Measurements from ENCODE around the gene IRS1.

The IRS1 gene

DNA sequence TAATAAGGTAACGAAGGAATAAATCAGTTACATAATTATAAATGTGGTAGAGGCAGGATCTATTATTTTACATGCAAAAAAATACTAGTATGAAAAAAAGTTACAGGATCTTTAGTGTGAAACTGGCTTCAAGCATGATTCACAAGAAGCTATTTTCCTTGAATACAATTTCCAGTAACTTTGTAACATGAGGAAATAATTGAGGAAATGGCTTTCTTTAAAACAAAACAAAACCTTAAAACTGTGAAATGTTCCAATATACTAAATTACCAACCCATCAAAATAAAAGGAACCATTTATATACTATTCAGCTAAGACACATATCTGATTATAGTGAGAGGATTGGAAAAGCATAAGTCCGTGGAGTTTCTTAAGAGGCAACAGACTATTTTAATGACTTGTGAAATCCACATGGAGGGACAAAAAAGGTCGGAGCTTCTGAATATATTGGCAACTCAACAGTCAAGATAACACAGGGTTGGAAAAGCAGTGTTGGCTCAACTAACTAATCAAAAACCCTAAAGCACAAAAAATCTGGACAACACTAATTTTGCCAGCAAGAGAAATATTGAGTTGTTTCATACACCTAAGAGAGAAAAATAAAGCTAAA, 10.6 kb downstream of the IRS1 start:
- Histone ChIP-seq H3K9me3 (ENCODE audit: control insufficient read depth, insufficient read depth, low read depth, low read length) (no peaks in the 10 kb centered on the region), H3K9ac (ENCODE audit: low read length) (no peak overlapping the region), H3K27me3 (ENCODE audit: control insufficient read depth, insufficient read depth, low read length) (no peaks in the 10 kb centered on the region), H3K27ac (ENCODE audit: low read depth, low read length) (no peak overlapping the region), H3K36me3 (ENCODE audit: control insufficient read depth, insufficient read depth, low read length) (0 out of 2 replicates have a peak, but pooled peaks cover 2% of the 10 kb centered on the region), H3K4me3 (ENCODE audit: low read depth, low read length) (no peak overlapping the region), H3K4me1 (ENCODE audit: control insufficient read depth, insufficient read depth, low read length) (peaks cover 27% of the 10 kb centered on the region)

GRCh38 chr2:226788064-226788463, 11.6 kb downstream of the IRS1 start:
- no peak overlapping the region for H3K27ac ChIP-seq (ENCODE audit: low read depth, low read length)
- no peaks in the 10 kb centered on the region; the same call in 1 of the 2 replicates for H3K9me3 ChIP-seq (ENCODE audit: control insufficient read depth, insufficient read depth, low read depth, low read length)
- H3K9ac ChIP-seq (ENCODE audit: low read length): no peak overlapping the region
- no peaks in the 10 kb centered on the region for H3K27me3 ChIP-seq (ENCODE audit: control insufficient read depth, insufficient read depth, low read length)
- H3K4me3 ChIP-seq (ENCODE audit: low read depth, low read length): no peak overlapping the region
- H3K36me3 ChIP-seq (ENCODE audit: control insufficient read depth, insufficient read depth, low read length): 0 out of 2 replicates have a peak, but pooled peaks cover 5% of the 10 kb centered on the region
- peaks cover 23% of the 10 kb centered on the region for H3K4me1 ChIP-seq (ENCODE audit: control insufficient read depth, insufficient read depth, low read length)

- Histone ChIP-seq H3K4me3 (ENCODE audit: low read depth, low read length) (no peak overlapping the region), H3K9me3 (ENCODE audit: control insufficient read depth, insufficient read depth, low read depth, low read length) (no peaks in the 10 kb centered on the region; the same call in 1 of the 2 replicates), H3K36me3 (ENCODE audit: control insufficient read depth, insufficient read depth, low read length) (0 out of 2 replicates have a peak, but pooled peaks cover 5% of the 10 kb centered on the region), H3K4me1 (ENCODE audit: control insufficient read depth, insufficient read depth, low read length) (peaks cover 9% of the 10 kb centered on the region; the same call in 1 of the 2 replicates), H3K27me3 (ENCODE audit: control insufficient read depth, insufficient read depth, low read length) (no peaks in the 10 kb centered on the region), H3K27ac (ENCODE audit: low read depth, low read length) (no peak overlapping the region), H3K9ac (ENCODE audit: low read length) (no peak overlapping the region)
Measured at GRCh38 chr2:226783885-226784284, 15.7 kb downstream of the IRS1 start.

GRCh38 chr2:226782092-226782713, 17.4 kb downstream of the IRS1 start:
- Histone ChIP-seq H3K4me1 (ENCODE audit: control insufficient read depth, insufficient read depth, low read length) (peaks cover 9% of the 10 kb centered on the region; the same call in 1 of the 2 replicates), H3K9me3 (ENCODE audit: control insufficient read depth, insufficient read depth, low read depth, low read length) (peaks cover 2% of the 10 kb centered on the region; the same call in 1 of the 2 replicates), H3K4me3 (ENCODE audit: low read depth, low read length) (no peak overlapping the region), H3K27ac (ENCODE audit: low read depth, low read length) (0 out of 2 replicates have a peak overlapping the region, but pooled peaks have one; percentile 19), H3K36me3 (ENCODE audit: control insufficient read depth, insufficient read depth, low read length) (peaks cover 5% of the 10 kb centered on the region; the same call in 1 of the 2 replicates), H3K9ac (ENCODE audit: low read length) (no peak overlapping the region), H3K27me3 (ENCODE audit: control insufficient read depth, insufficient read depth, low read length) (no peaks in the 10 kb centered on the region)

DNA sequence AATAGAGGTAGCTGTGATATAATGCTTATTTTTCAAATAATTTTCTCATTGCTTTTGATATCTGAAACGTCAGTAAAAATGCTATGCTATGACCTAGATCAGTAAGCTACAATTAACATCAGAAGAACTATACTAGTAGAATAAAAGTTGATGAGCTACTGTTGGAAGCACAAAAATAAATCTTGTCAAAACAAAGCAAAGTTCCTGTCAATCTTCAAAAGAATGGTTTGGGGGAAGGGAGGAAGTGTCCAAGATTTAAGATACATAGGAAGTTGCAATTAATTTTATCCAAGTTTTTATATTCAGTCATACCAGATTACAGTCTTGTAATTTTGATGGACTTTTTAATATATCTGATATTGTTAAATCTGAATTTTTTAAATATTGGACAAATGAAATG, 19.2 kb downstream of the IRS1 start:
- H3K27me3 ChIP-seq (ENCODE audit: control insufficient read depth, insufficient read depth, low read length): no peaks in the 10 kb centered on the region
- H3K4me3 ChIP-seq (ENCODE audit: low read depth, low read length): no peak overlapping the region
- H3K9me3 ChIP-seq (ENCODE audit: control insufficient read depth, insufficient read depth, low read depth, low read length): peaks cover 11% of the 10 kb centered on the region
- H3K4me1 ChIP-seq (ENCODE audit: control insufficient read depth, insufficient read depth, low read length): peaks cover 9% of the 10 kb centered on the region; the same call in 1 of the 2 replicates
- H3K36me3 ChIP-seq (ENCODE audit: control insufficient read depth, insufficient read depth, low read length): peaks cover 11% of the 10 kb centered on the region; the same call in 1 of the 2 replicates
- no peak overlapping the region for H3K9ac ChIP-seq (ENCODE audit: low read length)
- no peak overlapping the region for H3K27ac ChIP-seq (ENCODE audit: low read depth, low read length)

DNA sequence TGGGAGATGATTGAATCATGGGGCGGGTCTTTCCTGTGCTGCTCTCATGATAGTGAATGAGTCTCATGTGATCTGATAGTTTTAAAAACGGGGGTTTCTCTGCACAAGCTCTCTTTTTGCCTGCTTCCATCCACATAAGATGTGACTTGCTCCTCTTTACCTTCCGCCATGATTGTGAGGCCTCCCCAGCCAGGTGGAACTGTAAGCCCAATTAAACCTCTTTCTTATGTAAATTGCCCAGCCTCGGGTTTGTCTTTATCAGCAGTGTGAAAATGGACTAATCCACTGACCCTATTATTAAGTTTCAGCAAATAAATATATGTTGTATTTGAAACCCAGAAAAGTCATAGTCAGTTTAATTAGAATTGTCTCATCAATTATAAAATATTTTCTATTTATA, 22.0 kb downstream of the IRS1 start:
- H3K27ac ChIP-seq (ENCODE audit: low read depth, low read length): no peak overlapping the region
- no peak overlapping the region for H3K9ac ChIP-seq (ENCODE audit: low read length)
- H3K36me3 ChIP-seq (ENCODE audit: control insufficient read depth, insufficient read depth, low read length): peaks cover 19% of the 10 kb centered on the region; the same call in 1 of the 2 replicates
- peaks cover 14% of the 10 kb centered on the region for H3K4me1 ChIP-seq (ENCODE audit: control insufficient read depth, insufficient read depth, low read length)
- peaks cover 19% of the 10 kb centered on the region for H3K9me3 ChIP-seq (ENCODE audit: control insufficient read depth, insufficient read depth, low read depth, low read length)
- no peak overlapping the region for H3K4me3 ChIP-seq (ENCODE audit: low read depth, low read length)
- H3K27me3 ChIP-seq (ENCODE audit: control insufficient read depth, insufficient read depth, low read length): no peaks in the 10 kb centered on the region

DNA sequence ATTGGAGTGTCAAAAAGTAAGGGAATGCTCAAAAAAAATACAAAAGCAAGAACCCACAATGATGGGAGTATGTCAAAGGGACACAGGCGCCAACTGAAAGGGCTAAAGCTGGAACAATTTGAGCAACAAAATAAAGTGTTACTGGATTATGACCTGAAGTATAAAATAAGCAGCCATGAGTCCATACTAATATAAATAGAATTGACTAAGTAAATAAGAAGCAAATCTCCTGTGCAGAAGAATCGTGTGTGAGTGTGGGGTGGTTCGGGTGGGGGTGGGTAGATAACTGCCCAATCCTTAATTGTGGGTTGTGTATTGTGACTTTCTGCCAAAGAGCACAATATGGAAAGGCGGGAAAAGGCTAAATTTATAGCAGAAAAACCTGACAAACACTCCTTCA, 23.5 kb downstream of the IRS1 start:
- H3K36me3 ChIP-seq (ENCODE audit: control insufficient read depth, insufficient read depth, low read length): peaks cover 19% of the 10 kb centered on the region; the same call in 1 of the 2 replicates
- no peak overlapping the region for H3K4me3 ChIP-seq (ENCODE audit: low read depth, low read length)
- H3K9ac ChIP-seq (ENCODE audit: low read length): no peak overlapping the region
- H3K27me3 ChIP-seq (ENCODE audit: control insufficient read depth, insufficient read depth, low read length): no peaks in the 10 kb centered on the region
- no peak overlapping the region for H3K27ac ChIP-seq (ENCODE audit: low read depth, low read length)
- H3K9me3 ChIP-seq (ENCODE audit: control insufficient read depth, insufficient read depth, low read depth, low read length): peaks cover 19% of the 10 kb centered on the region
- peaks cover 13% of the 10 kb centered on the region; the same call in 1 of the 2 replicates for H3K4me1 ChIP-seq (ENCODE audit: control insufficient read depth, insufficient read depth, low read length)

DNA sequence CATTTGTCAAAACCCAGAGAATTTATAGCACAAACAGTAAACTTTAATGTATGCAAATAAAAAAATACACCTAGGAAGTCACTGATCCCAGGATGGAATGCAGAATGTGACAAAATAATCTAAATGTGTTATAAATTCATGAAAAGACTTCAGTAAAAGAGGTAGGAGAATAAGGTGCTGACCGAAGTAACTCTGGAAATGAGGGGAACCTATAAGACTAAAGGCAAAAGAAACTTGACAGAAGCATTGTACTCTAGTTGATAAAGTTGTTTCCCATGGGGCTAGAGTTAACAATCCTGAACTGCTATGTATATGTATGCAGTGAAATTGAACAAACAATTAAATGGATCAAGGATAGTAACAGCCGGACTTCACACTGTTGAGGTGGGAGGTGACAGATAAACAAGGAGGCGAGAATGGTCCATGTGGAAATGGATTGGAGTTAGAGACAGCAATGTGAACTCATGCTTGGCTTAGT, 24.5 kb downstream of the IRS1 start:
- no peak overlapping the region for H3K9ac ChIP-seq (ENCODE audit: low read length)
- H3K27ac ChIP-seq (ENCODE audit: low read depth, low read length): no peak overlapping the region
- no peak overlapping the region for H3K4me3 ChIP-seq (ENCODE audit: low read depth, low read length)
- peaks cover 13% of the 10 kb centered on the region; the same call in 1 of the 2 replicates for H3K4me1 ChIP-seq (ENCODE audit: control insufficient read depth, insufficient read depth, low read length)
- peaks cover 19% of the 10 kb centered on the region; the same call in 1 of the 2 replicates for H3K36me3 ChIP-seq (ENCODE audit: control insufficient read depth, insufficient read depth, low read length)
- H3K27me3 ChIP-seq (ENCODE audit: control insufficient read depth, insufficient read depth, low read length): no peaks in the 10 kb centered on the region
- peaks cover 19% of the 10 kb centered on the region for H3K9me3 ChIP-seq (ENCODE audit: control insufficient read depth, insufficient read depth, low read depth, low read length)

DNA sequence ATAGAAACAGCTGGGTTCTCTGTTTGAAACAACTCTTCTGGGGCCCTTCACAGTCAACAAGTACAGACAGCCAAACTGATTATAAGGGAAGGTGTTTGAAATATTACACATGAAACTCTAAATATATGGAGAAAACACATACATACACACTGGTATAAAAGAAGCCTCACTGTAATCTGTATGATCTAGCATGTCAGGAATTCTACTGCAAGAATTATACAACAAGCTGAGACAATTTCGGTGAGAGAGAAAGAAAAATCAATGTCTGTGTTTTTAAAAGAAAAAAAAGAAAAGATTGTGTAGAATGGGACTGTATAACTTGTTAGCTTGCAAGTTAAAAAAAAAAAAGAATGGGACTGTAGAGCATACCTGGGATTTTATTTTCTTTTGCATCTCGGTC, 26.3 kb downstream of the IRS1 start:
- H3K4me3 ChIP-seq (ENCODE audit: low read depth, low read length): no peak overlapping the region
- H3K27ac ChIP-seq (ENCODE audit: low read depth, low read length): peak overlapping the region; percentile 27; the same call in 1 of the 2 replicates
- peaks cover 19% of the 10 kb centered on the region; the same call in 1 of the 2 replicates for H3K36me3 ChIP-seq (ENCODE audit: control insufficient read depth, insufficient read depth, low read length)
- H3K4me1 ChIP-seq (ENCODE audit: control insufficient read depth, insufficient read depth, low read length): peaks cover 13% of the 10 kb centered on the region; the same call in 1 of the 2 replicates
- no peaks in the 10 kb centered on the region for H3K27me3 ChIP-seq (ENCODE audit: control insufficient read depth, insufficient read depth, low read length)
- H3K9ac ChIP-seq (ENCODE audit: low read length): no peak overlapping the region
- H3K9me3 ChIP-seq (ENCODE audit: control insufficient read depth, insufficient read depth, low read depth, low read length): peaks cover 17% of the 10 kb centered on the region

DNA sequence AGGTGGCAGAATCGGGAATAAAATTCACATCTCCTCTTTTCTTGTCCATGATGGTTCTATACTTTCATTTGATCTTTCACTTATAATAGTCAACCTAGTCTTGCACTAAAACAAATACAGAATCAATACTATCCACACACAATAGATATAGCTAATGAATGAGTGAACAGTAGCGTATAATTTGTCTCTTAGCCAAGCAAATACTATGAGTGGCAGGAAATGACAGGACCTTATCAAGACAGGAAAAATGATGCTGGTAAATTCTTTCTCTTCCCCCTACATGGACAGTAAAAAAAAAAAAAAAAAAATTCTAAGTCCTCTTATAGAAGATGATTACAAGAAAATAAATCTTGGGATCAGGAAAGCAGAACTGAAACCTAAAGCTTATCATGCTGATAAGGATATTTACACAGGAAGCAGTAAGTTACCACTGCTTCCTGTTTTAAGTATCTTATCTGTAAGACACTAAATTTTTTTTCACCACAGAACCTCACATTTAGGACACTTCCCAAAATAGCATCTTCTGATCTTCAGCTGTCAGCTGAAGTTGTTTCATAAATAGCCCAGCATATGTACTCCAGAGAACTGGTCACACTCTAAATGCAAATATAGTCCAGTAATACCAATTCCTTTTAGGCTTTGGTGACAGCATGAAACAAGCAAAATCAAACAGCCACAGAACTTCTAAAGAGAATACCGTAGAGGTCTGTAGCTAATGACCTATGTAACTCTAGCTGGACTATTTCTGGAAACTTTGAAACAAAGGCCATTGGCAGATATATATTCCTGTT, 27.0 kb downstream of the IRS1 start:
- peak overlapping the region; percentile 42 for H3K9ac ChIP-seq (ENCODE audit: low read length)
- peaks cover 19% of the 10 kb centered on the region; the same call in 1 of the 2 replicates for H3K36me3 ChIP-seq (ENCODE audit: control insufficient read depth, insufficient read depth, low read length)
- H3K4me3 ChIP-seq (ENCODE audit: low read depth, low read length): no peak overlapping the region
- peaks cover 13% of the 10 kb centered on the region; the same call in 1 of the 2 replicates for H3K4me1 ChIP-seq (ENCODE audit: control insufficient read depth, insufficient read depth, low read length)
- H3K27me3 ChIP-seq (ENCODE audit: control insufficient read depth, insufficient read depth, low read length): no peaks in the 10 kb centered on the region
- peak overlapping the region; percentile 27; the same call in 1 of the 2 replicates for H3K27ac ChIP-seq (ENCODE audit: low read depth, low read length)
- peaks cover 17% of the 10 kb centered on the region for H3K9me3 ChIP-seq (ENCODE audit: control insufficient read depth, insufficient read depth, low read depth, low read length)

Data from HUES6 (cell line).